Activated naive CD8-positive, alpha-beta T cell treated with anti-CD3 and anti-CD28 coated beads, Interleukin-2, amount 10 ng/mL, durations not matched to agents 7 days and 5 days (primary cell): ENCODE data around the gene PID1. TPM values are rescaled to one million over a fixed set of nuclear protein-coding genes. Genes with fewer than 3 reads are reported as not detected.

Source experiments
- ATAC-seq: fragments of 150-1000 bp; cut with Tn5 transposase; one replicate; pipeline ENCODE4 v1.10.0; 2021; ENCODE audit warnings: low read depth, moderate library complexity
- POLR2A ChIA-PET: fragments of 350-600 bp; sonication (Branson Sonifier 250); formaldehyde crosslinking; loops from one replicate; lab custom pipeline; 2021; ENCODE audit warnings: antibody characterized with exemption; lab: Charles Lee
- DNase-seq: peaks from one replicate; pipeline ENCODE4 v3.0.0; 2021
- H3K27ac Mint-ChIP-seq: one replicate; pipeline ENCODE4 v1.8.0; 2022; ENCODE audit warnings: mild to moderate bottlenecking, mixed read lengths
- H3K27me3 Mint-ChIP-seq: one replicate; pipeline ENCODE4 v1.8.0; 2022; ENCODE audit warnings: mild to moderate bottlenecking, moderate library complexity, mixed read lengths
- H3K36me3 Mint-ChIP-seq: one replicate; pipeline ENCODE4 v1.8.0; 2021; ENCODE audit warnings: mild to moderate bottlenecking, mixed read lengths
- H3K4me1 Mint-ChIP-seq: one replicate; pipeline ENCODE4 v1.8.0; 2021; ENCODE audit warnings: mixed read lengths
- H3K4me3 Mint-ChIP-seq: one replicate; pipeline ENCODE4 v1.8.0; 2022; ENCODE audit warnings: mild to moderate bottlenecking, moderate library complexity, mixed read lengths
- H3K9me3 Mint-ChIP-seq: one replicate; pipeline ENCODE4 v1.8.0; 2021; ENCODE audit warnings: mixed read lengths
- total RNA-seq, 2 experiments: library from RNA; stranded (reverse); gene quantifications; one replicate each; pipeline ENCODE4 v1.2.3, GENCODE V29; 2021

PID1 gene
- total RNA-seq, 2 experiments from 2014 or later, result 0.11 to 0.17 TPM

DNA sequence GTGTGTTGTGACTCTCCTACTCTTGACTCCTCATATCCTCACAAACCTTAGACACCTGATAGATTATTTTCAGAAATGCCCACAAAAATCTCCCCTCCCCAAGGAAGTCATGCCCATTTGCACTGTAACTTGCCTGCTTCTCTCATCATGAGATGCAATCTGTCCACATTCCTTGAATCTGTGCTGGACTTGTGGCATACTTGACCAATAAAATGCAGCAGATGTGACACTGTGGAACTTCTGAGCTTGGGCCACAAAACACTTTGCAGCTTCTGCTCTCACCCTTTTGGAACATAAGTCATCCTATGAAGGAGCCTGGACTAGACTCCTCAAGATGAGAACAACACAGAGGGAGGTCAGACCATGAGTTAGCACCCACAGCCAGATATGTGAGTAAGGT is 4.4 kb upstream of the PID1 start:
- H3K27ac Mint-ChIP-seq, result no peak overlapping the region
- POLR2A ChIA-PET, result no interaction called here
- no peak for ATAC-seq
- no peaks in the 10 kb centered on the region for H3K36me3 Mint-ChIP-seq
- no peak for DNase-seq
- no peaks in the 10 kb centered on the region for H3K9me3 Mint-ChIP-seq
- H3K4me3 Mint-ChIP-seq, result no peak overlapping the region
- no peaks in the 10 kb centered on the region for H3K4me1 Mint-ChIP-seq
- H3K27me3 Mint-ChIP-seq, result peaks cover 17% of the 10 kb centered on the region

GRCh38 chr2:229273723-229274338 is 2.7 kb upstream of the PID1 start:
- DNase-seq (no peak), ATAC-seq (no peak)
- POLR2A ChIA-PET, result interaction anchor here (0.6 kb wide), 1 partner anchor 100 kb away, joined by 6 read pairs; no protein-coding TSS in a partner anchor
- Mint-ChIP-seq H3K27ac (no peak overlapping the region), H3K36me3 (no peaks in the 10 kb centered on the region), H3K27me3 (peaks cover 25% of the 10 kb centered on the region), H3K4me3 (no peak overlapping the region), H3K4me1 (no peaks in the 10 kb centered on the region), H3K9me3 (no peaks in the 10 kb centered on the region)

DNA sequence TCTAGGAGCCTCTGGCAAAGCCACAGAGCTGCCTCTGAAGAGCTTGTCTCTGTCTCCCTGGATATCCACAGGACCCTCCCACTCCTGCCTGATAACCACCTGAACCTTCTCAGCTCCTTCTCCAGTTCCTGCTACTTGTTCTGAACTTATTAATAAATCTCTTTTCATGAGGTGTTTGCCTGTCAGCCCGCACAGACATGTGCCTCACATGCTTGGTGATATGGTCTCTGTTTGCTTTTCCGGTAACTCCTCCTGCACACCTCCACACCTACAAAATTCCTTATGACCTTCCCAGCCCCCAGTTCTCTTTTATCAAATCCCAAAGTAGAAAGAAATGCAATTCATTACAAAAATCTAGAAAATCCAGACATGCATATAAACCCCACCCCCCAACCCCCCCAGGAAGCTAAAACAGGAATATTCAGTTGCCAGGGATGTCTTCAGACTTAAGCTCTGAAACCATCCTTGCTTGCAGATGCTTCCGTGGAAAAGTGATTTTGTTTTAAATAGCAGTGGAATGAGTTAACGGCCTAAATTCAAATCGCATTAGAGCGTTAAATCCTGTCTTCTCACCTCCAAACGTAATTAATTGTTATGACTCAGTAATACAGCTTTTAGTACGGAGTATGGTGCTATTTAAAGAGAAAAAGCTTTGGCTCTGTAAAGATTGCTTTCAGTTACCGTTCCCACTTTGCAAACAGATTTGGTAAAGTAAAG is 2.1 kb upstream of the PID1 start:
- no peak overlapping the region for H3K27ac Mint-ChIP-seq
- peaks cover 25% of the 10 kb centered on the region for H3K27me3 Mint-ChIP-seq
- POLR2A ChIA-PET, result interaction anchor here (0.6 kb wide), 1 partner anchor 101 kb away, joined by 6 read pairs; no protein-coding TSS in a partner anchor
- no peaks in the 10 kb centered on the region for H3K36me3 Mint-ChIP-seq
- DNase-seq (no peak), ATAC-seq (no peak)
- no peaks in the 10 kb centered on the region for H3K9me3 Mint-ChIP-seq
- no peak overlapping the region for H3K4me3 Mint-ChIP-seq
- H3K4me1 Mint-ChIP-seq, result no peaks in the 10 kb centered on the region

DNA sequence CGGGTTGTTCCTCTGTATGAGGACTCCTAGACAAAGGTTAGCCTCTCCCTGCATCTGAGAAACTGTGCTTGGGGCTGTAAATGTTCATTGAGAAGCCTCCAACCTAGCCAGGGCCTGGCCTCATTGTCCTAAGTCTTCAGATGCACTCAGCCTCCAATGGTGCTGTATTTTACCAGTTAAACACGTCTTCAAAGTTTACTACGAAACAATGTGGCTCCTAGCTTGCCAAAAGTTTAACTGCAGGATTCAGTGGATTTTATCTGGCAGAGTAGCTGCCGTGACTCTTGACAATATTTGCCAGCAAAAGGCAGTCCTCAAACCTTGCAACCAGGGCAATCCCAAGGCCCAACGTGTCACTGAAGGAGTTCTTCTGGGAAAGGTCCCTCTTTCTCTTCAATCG is 1.1 kb downstream of the PID1 start:
- DNase-seq (no peak), ATAC-seq (no peak)
- Mint-ChIP-seq H3K27ac (no peak overlapping the region), H3K4me1 (no peaks in the 10 kb centered on the region), H3K9me3 (no peaks in the 10 kb centered on the region), H3K27me3 (peaks cover 25% of the 10 kb centered on the region), H3K4me3 (no peak overlapping the region), H3K36me3 (no peaks in the 10 kb centered on the region)
- POLR2A ChIA-PET, result no interaction called here

DNA sequence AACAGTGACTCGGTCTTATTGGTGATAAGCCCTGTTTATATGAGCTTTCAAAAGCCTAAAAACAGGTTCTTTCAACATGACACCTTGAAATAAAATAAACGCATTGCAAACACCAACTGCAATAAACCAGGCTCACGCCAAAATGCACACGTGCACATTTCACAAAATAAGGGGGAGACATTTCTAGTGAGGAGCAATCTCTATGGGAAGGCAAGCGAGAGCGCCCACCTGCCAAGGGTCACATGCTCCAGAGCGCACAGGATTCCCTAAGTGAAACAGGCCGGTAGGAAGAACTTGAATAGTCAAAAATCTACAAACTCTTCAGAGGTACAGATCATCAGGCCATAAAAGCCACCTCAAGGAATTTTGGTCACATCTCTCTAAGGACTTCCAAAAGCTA is 1.9 kb downstream of the PID1 start:
- Mint-ChIP-seq H3K27ac (no peak overlapping the region), H3K36me3 (no peaks in the 10 kb centered on the region), H3K4me3 (no peak overlapping the region), H3K4me1 (no peaks in the 10 kb centered on the region), H3K9me3 (no peaks in the 10 kb centered on the region), H3K27me3 (peaks cover 25% of the 10 kb centered on the region)
- POLR2A ChIA-PET, result no interaction called here
- ATAC-seq, result no peak
- no peak for DNase-seq

GRCh38 chr2:229268626-229269025 is 2.5 kb downstream of the PID1 start:
- ATAC-seq (no peak), DNase-seq (no peak)
- H3K9me3 Mint-ChIP-seq, result no peaks in the 10 kb centered on the region
- no peaks in the 10 kb centered on the region for H3K4me1 Mint-ChIP-seq
- no peak overlapping the region for H3K4me3 Mint-ChIP-seq
- no peak overlapping the region for H3K27ac Mint-ChIP-seq
- POLR2A ChIA-PET, result no interaction called here
- peaks cover 25% of the 10 kb centered on the region for H3K27me3 Mint-ChIP-seq
- H3K36me3 Mint-ChIP-seq, result no peaks in the 10 kb centered on the region

GRCh38 chr2:229267080-229267479 is 4.0 kb downstream of the PID1 start:
- H3K4me3 Mint-ChIP-seq, result no peak overlapping the region
- DNase-seq, result no peak
- no peaks in the 10 kb centered on the region for H3K36me3 Mint-ChIP-seq
- no peak for ATAC-seq
- POLR2A ChIA-PET, result no interaction called here
- no peaks in the 10 kb centered on the region for H3K9me3 Mint-ChIP-seq
- no peaks in the 10 kb centered on the region for H3K4me1 Mint-ChIP-seq
- H3K27ac Mint-ChIP-seq, result no peak overlapping the region
- H3K27me3 Mint-ChIP-seq, result peaks cover 18% of the 10 kb centered on the region

DNA sequence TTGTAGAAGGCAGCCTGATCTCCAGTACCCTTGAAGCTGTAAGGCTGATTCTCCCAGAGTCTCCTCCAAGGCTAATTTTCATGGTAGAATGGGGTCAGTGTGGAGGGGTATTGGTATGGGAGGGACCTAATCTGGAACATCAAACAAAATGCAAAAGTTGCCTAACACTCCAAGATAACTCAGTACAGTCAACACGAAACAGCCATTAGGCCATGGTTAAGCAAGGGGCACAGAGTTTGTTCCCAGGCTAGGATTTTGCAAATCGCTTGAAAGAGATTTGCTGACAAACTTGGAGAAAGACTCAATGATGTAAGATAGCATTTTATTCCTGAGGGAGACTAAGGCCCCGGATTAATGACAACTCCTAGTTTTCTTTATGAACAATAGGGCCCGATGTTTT is 5.4 kb downstream of the PID1 start:
- peaks cover 11% of the 10 kb centered on the region for H3K27me3 Mint-ChIP-seq
- no peaks in the 10 kb centered on the region for H3K9me3 Mint-ChIP-seq
- no peaks in the 10 kb centered on the region for H3K36me3 Mint-ChIP-seq
- DNase-seq, result no peak
- no peak for ATAC-seq
- no peak overlapping the region for H3K27ac Mint-ChIP-seq
- no peaks in the 10 kb centered on the region for H3K4me1 Mint-ChIP-seq
- H3K4me3 Mint-ChIP-seq, result no peak overlapping the region
- POLR2A ChIA-PET, result no interaction called here

- Mint-ChIP-seq H3K4me3 (no peak overlapping the region), H3K36me3 (no peaks in the 10 kb centered on the region), H3K9me3 (peaks cover 1% of the 10 kb centered on the region), H3K27me3 (no peaks in the 10 kb centered on the region), H3K4me1 (no peaks in the 10 kb centered on the region), H3K27ac (no peak overlapping the region)
- ATAC-seq (no peak), DNase-seq (no peak)
- POLR2A ChIA-PET, result no interaction called here
Observed at GRCh38 chr2:229261599-229261998, 9.5 kb downstream of the PID1 start.

GRCh38 chr2:229261076-229261475 is 10.0 kb downstream of the PID1 start:
- Mint-ChIP-seq H3K36me3 (no peaks in the 10 kb centered on the region), H3K4me3 (no peak overlapping the region), H3K9me3 (peaks cover 1% of the 10 kb centered on the region), H3K27ac (no peak overlapping the region), H3K4me1 (no peaks in the 10 kb centered on the region), H3K27me3 (no peaks in the 10 kb centered on the region)
- POLR2A ChIA-PET, result no interaction called here
- ATAC-seq (no peak), DNase-seq (no peak)

GRCh38 chr2:229257985-229258384 is 13.1 kb downstream of the PID1 start:
- Mint-ChIP-seq H3K36me3 (no peaks in the 10 kb centered on the region), H3K27me3 (no peaks in the 10 kb centered on the region), H3K4me1 (no peaks in the 10 kb centered on the region), H3K4me3 (no peak overlapping the region), H3K27ac (no peak overlapping the region), H3K9me3 (peaks cover 4% of the 10 kb centered on the region)
- POLR2A ChIA-PET, result no interaction called here
- DNase-seq (no peak), ATAC-seq (no peak)

GRCh38 chr2:229256376-229256775 is 14.7 kb downstream of the PID1 start:
- ATAC-seq, result no peak
- POLR2A ChIA-PET, result no interaction called here
- no peak overlapping the region for H3K4me3 Mint-ChIP-seq
- H3K36me3 Mint-ChIP-seq, result no peaks in the 10 kb centered on the region
- peaks cover 4% of the 10 kb centered on the region for H3K9me3 Mint-ChIP-seq
- no peaks in the 10 kb centered on the region for H3K4me1 Mint-ChIP-seq
- H3K27me3 Mint-ChIP-seq, result no peaks in the 10 kb centered on the region
- no peak for DNase-seq
- no peak overlapping the region for H3K27ac Mint-ChIP-seq

GRCh38 chr2:229254206-229254605 is 16.9 kb downstream of the PID1 start:
- no peak for DNase-seq
- H3K27me3 Mint-ChIP-seq, result no peaks in the 10 kb centered on the region
- H3K36me3 Mint-ChIP-seq, result no peaks in the 10 kb centered on the region
- POLR2A ChIA-PET, result no interaction called here
- H3K27ac Mint-ChIP-seq, result no peak overlapping the region
- H3K4me1 Mint-ChIP-seq, result no peaks in the 10 kb centered on the region
- peaks cover 4% of the 10 kb centered on the region for H3K9me3 Mint-ChIP-seq
- ATAC-seq, result no peak
- no peak overlapping the region for H3K4me3 Mint-ChIP-seq

DNA sequence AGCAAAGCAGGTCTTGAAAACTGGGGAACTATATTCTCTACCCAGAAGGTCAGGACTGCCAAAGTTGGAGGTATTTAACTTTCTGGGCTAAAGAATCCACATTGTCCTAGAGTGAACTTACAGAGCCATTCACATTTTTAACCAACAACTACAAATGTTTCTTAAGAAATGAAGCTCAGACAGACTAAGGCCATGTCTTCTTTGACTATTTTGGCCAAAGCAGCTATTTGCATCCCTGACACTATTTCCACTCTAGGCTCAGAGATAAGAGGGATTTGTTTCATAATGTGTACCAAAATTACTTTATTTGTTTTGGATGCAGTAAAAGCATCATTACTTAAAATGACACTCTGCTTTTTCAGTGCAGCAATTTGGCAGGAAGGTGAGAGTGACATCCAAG is 18.1 kb downstream of the PID1 start:
- no peak for ATAC-seq
- Mint-ChIP-seq H3K27me3 (no peaks in the 10 kb centered on the region), H3K4me3 (no peak overlapping the region), H3K4me1 (no peaks in the 10 kb centered on the region), H3K9me3 (peaks cover 4% of the 10 kb centered on the region), H3K27ac (no peak overlapping the region), H3K36me3 (no peaks in the 10 kb centered on the region)
- no peak for DNase-seq
- POLR2A ChIA-PET, result no interaction called here
